NCI-H345 (cell line): ENCODE measurements around the gene POLN.

Experiments
- DNase-seq: peaks from one replicate; lab custom pipeline; 2025; lab: John Stamatoyannopoulos, UW

The POLN gene

GRCh38 chr4:2116687-2117400, 125.1 kb downstream of the POLN start:
- DNase-seq, result no peak

GRCh38 chr4:2105559-2105958, 136.4 kb downstream of the POLN start:
- no peak for DNase-seq

GRCh38 chr4:2104556-2105345, 137.2 kb downstream of the POLN start:
- DNase-seq, result no peak

- DNase-seq, result no peak
Observed at GRCh38 chr4:2103843-2104547, 137.9 kb downstream of the POLN start.

- DNase-seq, result no peak
Observed at GRCh38 chr4:2103127-2103842, 138.6 kb downstream of the POLN start.

GRCh38 chr4:2102045-2102883, 139.7 kb downstream of the POLN start:
- no peak for DNase-seq

- DNase-seq, result no peak
Observed at GRCh38 chr4:2101346-2102044, 140.4 kb downstream of the POLN start.

- no peak for DNase-seq
Observed at GRCh38 chr4:2096073-2096609, 145.8 kb downstream of the POLN start.

GRCh38 chr4:2095236-2096072, 146.5 kb downstream of the POLN start:
- DNase-seq, result no peak

- DNase-seq, result no peak
Observed at GRCh38 chr4:2094545-2094944, 147.4 kb downstream of the POLN start.

- no peak for DNase-seq
Observed at GRCh38 chr4:2093265-2093664, 148.7 kb downstream of the POLN start.

- no peak for DNase-seq
Observed at GRCh38 chr4:2092669-2093053, 149.3 kb downstream of the POLN start.

GRCh38 chr4:2091990-2092668, 149.8 kb downstream of the POLN start:
- peak; percentile 31 for DNase-seq

GRCh38 chr4:2090642-2091041, 151.3 kb downstream of the POLN start:
- DNase-seq, result no peak

GRCh38 chr4:2089222-2089621, 152.7 kb downstream of the POLN start:
- no peak for DNase-seq

- no peak for DNase-seq
Observed at GRCh38 chr4:2087170-2087569, 154.8 kb downstream of the POLN start.

GRCh38 chr4:2085496-2085901, 156.4 kb downstream of the POLN start:
- no peak for DNase-seq

GRCh38 chr4:2084316-2084715, 157.6 kb downstream of the POLN start:
- no peak for DNase-seq

- no peak for DNase-seq
Observed at GRCh38 chr4:2083826-2084160, 158.1 kb downstream of the POLN start.
